Thoracic aorta (tissue), 2 donors: ENCODE measurements around the gene NCF1. TPM values are rescaled to one million over a fixed set of nuclear protein-coding genes. Genes with fewer than 3 reads are reported as not detected.
"Not testable (repeated sequence)": the region's sequence is repeated elsewhere in the genome, so short reads cannot be mapped to it uniquely, and the experiment has no call there.

Source experiments
- ATAC-seq: fragments of 150-250 bp; one replicate; pipeline ENCODE4 v1.8.0; 2017; ENCODE audit warnings: low read depth; ENCODE audit not compliant: insufficient number of reproducible peaks, low FRiP score
- DNase-seq: peaks from one replicate; pipeline ENCODE4 v3.0.0-alpha.2; 2020; ENCODE audit warnings: low spot score
- H3K27ac ChIP-seq, 2 donors: fragments of 200-600 bp; sonication (generic); 1 replicate in 1 of 2; 2 replicates in 1 of 2; pipeline ENCODE4 v1.5.1; 2016; ENCODE audit warnings: mild to moderate bottlenecking in 2 of 2, moderate library complexity in 2 of 2
- H3K27me3 ChIP-seq: fragments of 200-600 bp; sonication (generic); replicated peaks from 2 replicates; pipeline ENCODE4 v1.6.0; 2016; ENCODE audit warnings: mild to moderate bottlenecking; ENCODE audit not compliant: insufficient read depth
- H3K36me3 ChIP-seq: fragments of 200-600 bp; sonication (generic); one replicate; pipeline ENCODE4 v1.5.1; 2016
- H3K4me1 ChIP-seq, 2 donors: fragments of 200-600 bp; sonication (generic); 1 replicate in 1 of 2; 2 replicates in 1 of 2; pipeline versions ENCODE4 v1.5.1 to v1.6.0; 2016; ENCODE audit warnings: low read depth in 2 of 2, mild to moderate bottlenecking in 1 of 2; ENCODE audit not compliant: control insufficient read depth in 1 of 2
- H3K4me3 ChIP-seq: fragments of 200-600 bp; sonication (generic); 2 replicates; pipeline ENCODE4 v1.5.1; 2016; ENCODE audit warnings: mild to moderate bottlenecking
- H3K9me3 ChIP-seq: fragments of 200-600 bp; sonication (generic); 2 replicates; pipeline ENCODE4 v1.5.1; 2016
- total RNA-seq, 2 donors: library from RNA; depleted of rRNA; stranded (reverse); fragments of >200 nt; gene quantifications; one replicate each; pipeline versions ENCODE4 v1.1.0 to v1.2.3, GENCODE V29; 2016
- TF ChIP-seq, protein P1 (sequence below): fragments of 200-600 bp; sonication (generic); IDR thresholded peaks from one replicate; pipeline ENCODE4 v1.5.1; 2019; ENCODE audit warnings: antibody characterized with exemption

The NCF1 gene
- 10 to 100 TPM in 1 of 2 donors, 1 to 10 TPM in 1; 3.3 to 18.1 TPM for total RNA-seq

DNA sequence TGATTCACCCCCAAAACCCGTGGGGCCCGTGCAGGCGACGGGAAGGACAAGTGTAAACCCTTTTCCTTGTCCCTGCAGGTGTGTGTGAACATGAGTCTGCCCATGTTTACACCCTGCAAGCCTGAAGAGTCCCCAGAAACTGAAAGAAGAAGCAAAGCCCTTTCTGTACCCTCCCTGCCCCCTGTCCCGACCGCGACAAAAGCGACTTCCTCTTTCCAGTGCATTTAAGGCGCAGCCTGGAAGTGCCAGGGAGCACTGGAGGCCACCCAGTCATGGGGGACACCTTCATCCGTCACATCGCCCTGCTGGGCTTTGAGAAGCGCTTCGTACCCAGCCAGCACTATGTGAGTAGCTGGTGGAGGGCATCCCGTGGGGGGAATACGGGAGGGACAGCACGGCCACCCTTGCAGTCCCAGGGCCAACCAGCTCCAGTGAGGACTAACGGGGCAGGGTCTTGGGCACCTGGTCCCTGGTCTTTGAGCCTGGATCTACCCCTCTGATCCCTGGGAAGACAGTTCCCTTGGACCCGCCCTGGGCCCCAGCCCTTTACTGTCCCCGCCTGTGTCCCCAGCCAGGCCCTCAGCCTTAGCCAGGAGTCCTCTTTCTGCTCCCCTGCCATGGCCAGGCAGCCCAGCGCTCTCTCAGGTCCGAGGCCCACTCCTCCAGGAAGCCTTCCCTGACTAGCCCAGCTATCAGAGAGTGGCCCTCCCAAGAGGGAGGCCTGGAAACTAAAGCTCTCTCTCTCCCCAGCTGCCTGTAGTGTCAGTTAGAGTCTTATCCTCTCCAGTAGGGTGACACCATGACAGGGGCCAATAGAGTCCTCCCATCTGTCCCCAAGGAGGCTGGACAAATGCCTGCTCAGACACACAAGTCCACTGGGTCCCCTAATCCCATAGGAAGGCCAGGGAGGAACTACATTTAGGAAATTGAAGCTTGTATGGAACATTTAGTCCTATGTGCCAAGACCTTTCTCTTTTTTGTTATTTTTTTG lies at the start of gene NCF1:
NCF1 (plus strand) TSS at position 252 of the 991 bp plus-strand sequence; CDS start at position 273, 21 bp downstream.
- not testable (repeated sequence) for H3K9me3 ChIP-seq, H3K4me1 ChIP-seq, H3K27me3 ChIP-seq, H3K27ac ChIP-seq, H3K4me3 ChIP-seq, H3K36me3 ChIP-seq, DNase-seq, ATAC-seq

DNA sequence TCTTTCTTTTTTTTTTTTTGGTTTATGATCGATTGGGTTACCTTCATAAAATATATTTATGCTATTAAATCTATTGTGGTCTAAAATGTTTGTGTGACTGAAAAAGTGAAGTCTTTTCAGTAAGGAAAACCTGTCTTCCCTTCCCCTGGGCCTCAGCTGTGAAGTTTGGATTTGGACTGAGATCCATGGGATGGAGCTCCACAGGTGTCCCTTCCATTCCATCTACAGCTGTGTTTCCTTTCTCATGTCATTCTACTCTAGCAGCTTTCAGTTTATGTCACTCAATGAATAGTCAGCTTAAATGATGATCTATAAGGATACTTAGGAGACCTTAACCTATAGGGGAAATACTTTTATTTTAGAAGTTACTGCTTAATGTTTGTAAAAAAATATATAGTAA lies 48.0 kb upstream of the NCF1 start:
- no peaks in the 10 kb centered on the region for H3K4me1 ChIP-seq
- DNase-seq (no peak), ATAC-seq (no peak)
- no peaks in the 10 kb centered on the region for H3K9me3 ChIP-seq
- peaks cover 13% of the 10 kb centered on the region for H3K36me3 ChIP-seq
- no peaks in the 10 kb centered on the region for H3K27me3 ChIP-seq
- TF ChIP-seq, protein P1, sequence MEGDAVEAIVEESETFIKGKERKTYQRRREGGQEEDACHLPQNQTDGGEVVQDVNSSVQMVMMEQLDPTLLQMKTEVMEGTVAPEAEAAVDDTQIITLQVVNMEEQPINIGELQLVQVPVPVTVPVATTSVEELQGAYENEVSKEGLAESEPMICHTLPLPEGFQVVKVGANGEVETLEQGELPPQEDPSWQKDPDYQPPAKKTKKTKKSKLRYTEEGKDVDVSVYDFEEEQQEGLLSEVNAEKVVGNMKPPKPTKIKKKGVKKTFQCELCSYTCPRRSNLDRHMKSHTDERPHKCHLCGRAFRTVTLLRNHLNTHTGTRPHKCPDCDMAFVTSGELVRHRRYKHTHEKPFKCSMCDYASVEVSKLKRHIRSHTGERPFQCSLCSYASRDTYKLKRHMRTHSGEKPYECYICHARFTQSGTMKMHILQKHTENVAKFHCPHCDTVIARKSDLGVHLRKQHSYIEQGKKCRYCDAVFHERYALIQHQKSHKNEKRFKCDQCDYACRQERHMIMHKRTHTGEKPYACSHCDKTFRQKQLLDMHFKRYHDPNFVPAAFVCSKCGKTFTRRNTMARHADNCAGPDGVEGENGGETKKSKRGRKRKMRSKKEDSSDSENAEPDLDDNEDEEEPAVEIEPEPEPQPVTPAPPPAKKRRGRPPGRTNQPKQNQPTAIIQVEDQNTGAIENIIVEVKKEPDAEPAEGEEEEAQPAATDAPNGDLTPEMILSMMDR: no peak
- H3K27ac ChIP-seq: no peak overlapping the region
- no peak overlapping the region for H3K4me3 ChIP-seq

DNA sequence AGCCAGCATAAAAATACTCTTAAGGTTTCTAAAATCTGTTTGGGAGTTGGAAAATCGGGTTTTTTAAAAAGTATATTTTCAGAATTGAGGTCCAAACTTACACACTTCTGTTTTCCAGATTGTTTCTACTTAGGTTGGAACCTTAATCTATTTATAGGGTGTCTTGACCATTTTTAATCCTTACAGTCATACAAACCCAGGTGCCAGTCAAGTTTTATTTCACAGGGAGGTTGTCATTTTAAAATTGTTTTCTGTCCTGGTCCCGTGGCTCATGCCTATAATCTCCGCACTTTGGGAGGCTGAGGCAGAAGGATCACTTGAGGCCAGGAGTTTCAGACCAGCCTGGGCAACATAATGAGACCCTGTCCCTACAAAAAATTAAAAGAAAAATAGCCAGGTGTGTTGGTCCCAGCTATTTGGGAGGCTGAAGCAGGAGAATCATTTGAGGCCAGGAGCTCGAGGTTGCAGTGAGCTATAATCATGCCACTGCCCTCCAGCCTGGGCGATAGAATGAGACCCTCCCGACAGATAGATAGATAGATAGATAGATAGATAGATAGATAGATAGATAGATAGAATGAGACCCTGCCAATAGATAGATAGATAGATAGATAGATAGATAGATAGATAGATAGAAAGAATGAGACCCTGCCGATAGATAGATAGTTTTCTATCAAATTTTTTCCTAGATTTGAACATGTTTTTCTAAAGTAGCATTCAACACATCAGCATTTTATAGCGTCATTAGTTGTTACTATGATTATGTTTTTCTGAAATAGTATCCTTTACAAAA lies 47.3 kb upstream of the NCF1 start:
- H3K4me3 ChIP-seq: no peak overlapping the region
- peaks cover 10% of the 10 kb centered on the region for H3K36me3 ChIP-seq
- H3K4me1 ChIP-seq: no peaks in the 10 kb centered on the region
- DNase-seq (no peak), ATAC-seq (no peak)
- no peaks in the 10 kb centered on the region for H3K9me3 ChIP-seq
- no peaks in the 10 kb centered on the region for H3K27me3 ChIP-seq
- H3K27ac ChIP-seq: no peak overlapping the region
- TF ChIP-seq, protein P1: no peak

DNA sequence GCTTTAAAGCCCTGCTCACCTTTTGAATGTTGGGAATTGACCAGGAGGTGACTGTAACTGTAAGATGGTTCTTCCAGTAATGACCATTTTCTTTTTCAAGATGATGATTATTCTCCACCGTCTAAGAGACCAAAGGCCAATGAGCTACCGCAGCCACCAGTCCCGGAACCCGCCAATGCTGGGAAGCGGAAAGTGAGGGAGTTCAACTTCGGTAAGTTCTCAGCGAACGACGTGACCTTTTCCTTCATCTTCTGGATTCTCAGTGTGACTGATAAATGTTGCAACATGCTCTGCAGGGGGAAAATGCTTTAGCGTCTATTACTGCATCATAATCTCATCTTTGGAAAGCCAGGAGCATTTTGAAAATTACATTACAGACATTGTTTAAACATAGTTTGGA lies 45.1 kb upstream of the NCF1 start:
- H3K27me3 ChIP-seq, H3K27ac ChIP-seq, H3K36me3 ChIP-seq, ATAC-seq, H3K9me3 ChIP-seq, H3K4me3 ChIP-seq, H3K4me1 ChIP-seq, DNase-seq: not testable (repeated sequence)

DNA sequence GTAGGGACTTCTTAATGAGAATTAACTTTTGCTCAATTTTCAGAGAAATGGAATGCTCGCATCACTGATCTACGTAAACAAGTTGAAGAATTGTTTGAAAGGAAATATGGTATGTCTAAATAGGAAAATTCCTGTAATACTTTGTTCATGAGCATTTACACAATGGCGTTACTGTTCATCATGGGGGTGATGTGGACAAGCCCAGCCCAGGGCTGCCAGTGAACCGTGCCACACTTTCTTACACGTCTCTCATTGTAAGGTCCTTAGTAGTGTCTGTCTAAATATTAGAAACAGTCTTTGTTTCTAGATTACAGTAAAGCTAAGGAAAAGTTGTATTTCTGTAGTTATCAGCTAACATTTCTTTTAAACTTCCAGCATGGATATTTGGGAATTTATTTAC lies 43.6 kb upstream of the NCF1 start:
- not testable (repeated sequence) for H3K4me3 ChIP-seq, H3K27ac ChIP-seq, H3K27me3 ChIP-seq, H3K36me3 ChIP-seq, H3K4me1 ChIP-seq, ATAC-seq, DNase-seq, H3K9me3 ChIP-seq

DNA sequence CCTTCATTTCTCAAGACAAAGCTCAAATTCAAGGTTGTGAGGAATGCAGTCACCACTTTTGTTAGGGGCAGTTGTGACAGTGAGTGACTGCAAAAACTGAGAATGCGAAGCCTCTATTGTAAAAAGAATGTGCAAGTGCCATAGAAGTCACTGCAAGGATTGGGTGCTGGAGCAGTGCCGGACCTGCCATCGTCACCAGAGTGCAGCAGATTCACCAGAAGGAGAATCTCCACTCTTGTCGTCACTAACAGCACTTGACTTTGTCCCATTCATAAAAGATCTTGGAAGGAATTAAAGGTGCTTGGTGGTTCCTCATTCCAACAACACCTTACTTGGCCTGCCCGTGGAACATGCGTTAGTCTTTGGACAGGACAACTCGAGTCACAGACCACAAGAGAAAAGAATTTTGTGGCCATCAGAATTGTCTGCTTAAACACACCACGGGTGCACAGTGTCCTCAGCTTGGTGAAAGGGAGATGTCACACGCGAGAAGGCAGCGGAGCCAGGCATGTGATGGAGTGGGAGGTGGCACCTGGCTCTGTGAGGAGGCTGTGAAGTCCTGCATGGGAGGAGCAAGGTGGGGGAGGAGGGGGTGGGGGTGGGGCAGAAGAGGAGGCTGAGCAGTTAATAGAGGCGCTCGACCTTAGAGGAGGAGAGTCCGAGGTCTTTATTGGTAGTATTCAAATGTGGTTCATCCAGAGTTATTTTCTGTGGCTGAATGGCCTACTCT lies 33.7 kb upstream of the NCF1 start:
- DNase-seq, H3K9me3 ChIP-seq, H3K27ac ChIP-seq, H3K36me3 ChIP-seq, ATAC-seq, H3K27me3 ChIP-seq, H3K4me1 ChIP-seq, H3K4me3 ChIP-seq: not testable (repeated sequence)

DNA sequence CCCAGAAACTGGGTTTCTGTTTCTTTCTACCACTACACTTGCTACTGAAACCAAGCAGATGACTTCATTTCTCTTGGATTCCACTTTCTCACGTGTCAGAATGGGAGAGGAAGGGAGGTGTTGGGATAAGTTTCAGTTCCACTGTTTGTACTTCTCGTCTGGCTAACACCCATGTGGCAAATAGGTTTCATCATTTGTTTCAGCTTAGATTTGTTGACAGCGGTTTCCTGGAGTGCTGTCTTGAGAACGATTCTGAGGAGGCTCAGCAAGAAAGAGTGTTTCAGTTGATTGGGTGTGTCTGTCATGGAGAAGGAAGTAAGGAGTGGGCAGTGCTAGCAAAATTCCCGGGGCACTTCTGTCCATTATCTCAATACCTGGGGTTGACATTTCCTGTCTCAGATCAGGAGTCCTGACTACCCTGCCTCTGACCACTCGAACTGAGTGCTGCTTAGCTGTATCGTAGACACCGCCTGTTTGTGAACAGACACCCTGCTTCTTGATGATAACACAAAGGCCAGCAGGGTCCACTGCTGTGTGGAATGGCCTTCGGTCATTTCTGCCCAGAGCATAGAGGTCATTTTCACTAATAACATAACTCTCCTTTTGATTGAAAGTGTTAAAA lies 29.8 kb upstream of the NCF1 start:
- not testable (repeated sequence) for H3K4me1 ChIP-seq, H3K9me3 ChIP-seq, ATAC-seq, H3K27ac ChIP-seq, H3K27me3 ChIP-seq, H3K36me3 ChIP-seq, DNase-seq, H3K4me3 ChIP-seq

DNA sequence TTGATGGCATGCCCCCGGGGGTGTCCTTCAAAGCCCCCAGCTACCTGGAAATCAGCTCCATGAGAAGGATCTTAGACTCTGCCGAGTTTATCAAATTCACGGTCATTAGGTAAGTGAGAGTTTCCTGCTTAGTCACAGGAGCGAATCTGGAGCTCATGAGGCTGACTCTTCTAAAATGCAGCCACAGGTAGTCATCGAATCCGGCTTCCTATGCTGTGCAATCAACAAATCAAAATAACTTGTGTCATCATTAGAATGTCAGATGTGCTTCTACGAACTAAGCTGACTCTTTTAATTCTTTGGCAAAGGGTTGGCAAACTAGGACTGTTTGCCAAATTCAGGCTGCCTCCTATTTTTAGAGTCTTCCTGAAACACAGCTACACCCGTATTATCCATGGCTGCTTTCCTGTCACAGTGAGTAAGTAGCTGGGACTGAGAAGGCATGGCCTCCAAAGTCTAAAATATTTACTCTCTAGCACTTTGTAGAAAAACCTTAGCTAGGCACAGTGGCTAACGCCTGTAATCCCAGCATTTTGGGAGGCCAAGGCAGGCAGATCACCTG lies 19.8 kb upstream of the NCF1 start:
- H3K27me3 ChIP-seq, H3K4me1 ChIP-seq, H3K9me3 ChIP-seq, DNase-seq, H3K4me3 ChIP-seq, H3K27ac ChIP-seq, H3K36me3 ChIP-seq: not testable (repeated sequence)
- ATAC-seq: peak; percentile 93

DNA sequence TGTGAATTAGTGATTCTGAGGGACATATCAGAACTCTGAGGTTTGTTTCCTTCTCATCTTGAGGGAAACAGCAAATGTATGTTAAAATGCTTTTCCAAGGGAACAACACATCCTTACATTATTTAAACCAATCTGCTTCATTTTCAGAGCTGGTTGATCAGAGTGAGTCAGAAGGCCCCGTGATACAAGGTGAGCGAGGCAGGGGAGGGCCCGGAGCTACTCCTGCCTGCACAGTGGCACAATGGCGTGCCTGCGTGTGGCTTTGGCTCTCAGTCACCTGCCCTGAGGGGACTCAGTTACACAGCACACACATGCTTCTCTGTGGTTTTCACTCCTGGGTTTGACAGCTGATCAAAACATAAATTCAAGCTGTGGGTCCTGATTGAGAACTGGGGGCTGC lies 17.1 kb upstream of the NCF1 start:
- not testable (repeated sequence) for ATAC-seq, H3K36me3 ChIP-seq, H3K4me3 ChIP-seq, H3K27me3 ChIP-seq, H3K9me3 ChIP-seq, H3K27ac ChIP-seq, H3K4me1 ChIP-seq, DNase-seq
